Osteocyte (in vitro differentiated cells): Measurements from ENCODE around the gene SETD7. TPM values are rescaled to one million over a fixed set of nuclear protein-coding genes. Genes with fewer than 3 reads are reported as not detected.

Experiments used
- DNase-seq: peaks from one replicate; pipeline ENCODE4 v3.0.0; 2021; ENCODE audit warnings: mixed read lengths; ENCODE audit not compliant: unreplicated experiment; ENCODE audit errors: extremely low spot score
- H3K27ac Mint-ChIP-seq: one replicate; pipeline ENCODE4 v1.8.0; 2021; ENCODE audit warnings: mild to moderate bottlenecking, mixed read lengths; ENCODE audit not compliant: unreplicated experiment
- H3K27me3 Mint-ChIP-seq: one replicate; pipeline ENCODE4 v1.8.0; 2021; ENCODE audit warnings: mixed read lengths; ENCODE audit not compliant: unreplicated experiment
- H3K36me3 Mint-ChIP-seq: one replicate; pipeline ENCODE4 v1.8.0; 2021; ENCODE audit warnings: mixed read lengths; ENCODE audit not compliant: unreplicated experiment
- H3K4me1 Mint-ChIP-seq: one replicate; pipeline ENCODE4 v1.8.0; 2021; ENCODE audit warnings: mixed read lengths; ENCODE audit not compliant: unreplicated experiment
- H3K4me3 Mint-ChIP-seq: one replicate; pipeline ENCODE4 v1.8.0; 2021; ENCODE audit warnings: mild to moderate bottlenecking, moderate library complexity, mixed read lengths; ENCODE audit not compliant: unreplicated experiment
- H3K9me3 Mint-ChIP-seq: one replicate; pipeline ENCODE4 v1.8.0; 2021; ENCODE audit warnings: mixed read lengths; ENCODE audit not compliant: unreplicated experiment
- total RNA-seq: library from RNA; stranded (reverse); gene quantifications from 2 replicates; pipeline ENCODE4 v1.2.1, GENCODE V29; 2021
- TF ChIP-seq, protein P1 (sequence below): fragments of 200-600 bp; sonication (generic); IDR thresholded peaks from 2 replicates; pipeline ENCODE4 v1.5.0; 2021; ENCODE audit warnings: antibody characterized with exemption, mild to moderate bottlenecking, moderate library complexity

Gene SETD7
- total RNA-seq, 1 donor from 2014 or later, result 44.2 TPM

DNA sequence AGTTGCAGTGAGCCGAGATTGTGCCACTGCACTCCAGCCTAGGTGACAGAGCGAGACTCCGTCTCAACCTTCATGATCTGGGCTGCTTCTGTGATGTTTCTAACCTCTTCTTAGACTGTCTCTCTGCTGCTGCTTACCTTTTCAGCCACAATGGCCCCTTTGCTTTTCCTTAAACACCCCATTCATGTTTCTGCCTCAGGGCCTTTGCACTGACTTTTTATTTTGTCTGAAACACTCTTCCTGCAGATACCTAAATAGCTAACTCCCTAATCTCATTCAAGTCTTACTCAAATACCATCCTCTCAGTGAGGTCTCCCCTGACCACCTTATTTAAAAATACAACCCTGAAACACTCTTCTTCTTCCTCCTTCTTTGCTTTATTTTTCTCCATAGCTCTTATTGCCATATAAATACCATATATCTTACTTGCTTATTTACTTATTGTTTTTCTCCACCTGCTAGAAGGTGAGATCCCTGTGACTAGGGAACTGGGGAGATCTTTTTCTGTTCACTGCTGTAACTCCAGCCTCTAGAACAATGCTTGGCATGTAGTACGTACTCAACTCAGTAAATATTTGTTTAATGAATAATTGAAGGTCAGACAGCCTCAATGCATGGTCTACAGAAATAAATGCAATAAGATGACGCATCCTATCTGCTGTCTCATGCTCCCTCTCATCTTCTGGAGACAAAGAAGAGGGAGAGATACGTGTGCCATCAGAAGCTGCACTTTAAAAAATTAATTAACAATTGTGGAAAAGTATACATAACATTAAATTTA lies 43.8 kb upstream of the SETD7 start:
- Mint-ChIP-seq H3K27ac (no peak overlapping the region), H3K4me1 (peaks cover 15% of the 10 kb centered on the region), H3K9me3 (peaks cover 5% of the 10 kb centered on the region), H3K4me3 (no peak overlapping the region), H3K36me3 (no peaks in the 10 kb centered on the region), H3K27me3 (peaks cover 3% of the 10 kb centered on the region)
- DNase-seq, result no peak
- TF ChIP-seq, protein P1, sequence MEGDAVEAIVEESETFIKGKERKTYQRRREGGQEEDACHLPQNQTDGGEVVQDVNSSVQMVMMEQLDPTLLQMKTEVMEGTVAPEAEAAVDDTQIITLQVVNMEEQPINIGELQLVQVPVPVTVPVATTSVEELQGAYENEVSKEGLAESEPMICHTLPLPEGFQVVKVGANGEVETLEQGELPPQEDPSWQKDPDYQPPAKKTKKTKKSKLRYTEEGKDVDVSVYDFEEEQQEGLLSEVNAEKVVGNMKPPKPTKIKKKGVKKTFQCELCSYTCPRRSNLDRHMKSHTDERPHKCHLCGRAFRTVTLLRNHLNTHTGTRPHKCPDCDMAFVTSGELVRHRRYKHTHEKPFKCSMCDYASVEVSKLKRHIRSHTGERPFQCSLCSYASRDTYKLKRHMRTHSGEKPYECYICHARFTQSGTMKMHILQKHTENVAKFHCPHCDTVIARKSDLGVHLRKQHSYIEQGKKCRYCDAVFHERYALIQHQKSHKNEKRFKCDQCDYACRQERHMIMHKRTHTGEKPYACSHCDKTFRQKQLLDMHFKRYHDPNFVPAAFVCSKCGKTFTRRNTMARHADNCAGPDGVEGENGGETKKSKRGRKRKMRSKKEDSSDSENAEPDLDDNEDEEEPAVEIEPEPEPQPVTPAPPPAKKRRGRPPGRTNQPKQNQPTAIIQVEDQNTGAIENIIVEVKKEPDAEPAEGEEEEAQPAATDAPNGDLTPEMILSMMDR, result no peak

DNA sequence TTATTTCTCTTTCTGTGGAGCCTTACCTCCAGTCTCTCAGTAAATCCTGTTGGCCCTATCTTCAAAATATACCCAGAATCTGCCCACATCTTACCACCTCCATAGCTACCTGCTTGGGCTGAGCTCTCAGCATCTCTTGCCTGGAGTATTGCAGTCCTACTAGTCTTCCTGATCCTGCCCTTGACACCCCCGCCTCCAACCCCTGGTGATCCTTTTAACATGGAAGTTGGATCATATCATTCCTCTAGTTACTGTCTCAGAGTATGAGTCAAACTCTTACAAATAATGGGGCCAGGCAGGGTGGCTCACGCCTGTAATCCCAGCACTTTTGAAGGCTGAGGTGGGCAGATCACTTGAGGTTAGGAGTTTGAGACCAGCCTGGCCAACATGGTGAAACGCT lies 43.1 kb upstream of the SETD7 start:
- DNase-seq, result no peak
- Mint-ChIP-seq H3K36me3 (no peaks in the 10 kb centered on the region), H3K27me3 (peaks cover 3% of the 10 kb centered on the region), H3K27ac (no peak overlapping the region), H3K9me3 (peaks cover 5% of the 10 kb centered on the region), H3K4me1 (peaks cover 15% of the 10 kb centered on the region), H3K4me3 (no peak overlapping the region)
- TF ChIP-seq, protein P1, result no peak

DNA sequence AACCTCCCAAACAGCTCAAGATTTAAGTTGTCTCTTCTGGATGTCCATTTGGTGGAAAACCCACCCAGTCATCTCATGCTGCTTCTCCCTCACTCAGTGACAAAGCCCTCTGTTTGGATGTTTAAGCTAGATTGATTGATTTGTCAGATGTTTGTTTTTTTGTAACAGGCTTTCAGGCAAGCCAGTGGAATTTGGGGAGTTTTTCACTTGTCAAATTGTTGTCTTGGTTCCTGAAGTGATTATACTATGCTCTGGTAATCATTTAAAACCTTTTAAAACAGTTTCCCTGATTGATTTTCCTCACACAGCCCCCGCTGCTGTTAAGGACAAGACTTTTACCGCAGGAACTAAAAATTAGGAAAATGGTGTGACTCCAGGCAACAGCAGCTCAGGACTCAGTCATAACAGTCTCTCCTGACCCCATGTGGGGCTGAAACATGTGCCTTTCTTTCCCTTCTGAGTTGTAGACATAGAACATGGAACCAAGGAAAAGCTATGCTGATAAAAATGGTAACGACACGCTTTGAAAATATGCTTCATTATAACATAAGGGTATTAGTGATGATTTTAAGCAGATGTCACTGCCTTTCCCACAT lies 40.8 kb upstream of the SETD7 start:
- no peak overlapping the region for H3K27ac Mint-ChIP-seq
- TF ChIP-seq, protein P1, result no peak
- H3K4me1 Mint-ChIP-seq, result peaks cover 15% of the 10 kb centered on the region
- no peaks in the 10 kb centered on the region for H3K36me3 Mint-ChIP-seq
- H3K4me3 Mint-ChIP-seq, result no peak overlapping the region
- peaks cover 7% of the 10 kb centered on the region for H3K27me3 Mint-ChIP-seq
- no peak for DNase-seq
- H3K9me3 Mint-ChIP-seq, result peaks cover 5% of the 10 kb centered on the region

DNA sequence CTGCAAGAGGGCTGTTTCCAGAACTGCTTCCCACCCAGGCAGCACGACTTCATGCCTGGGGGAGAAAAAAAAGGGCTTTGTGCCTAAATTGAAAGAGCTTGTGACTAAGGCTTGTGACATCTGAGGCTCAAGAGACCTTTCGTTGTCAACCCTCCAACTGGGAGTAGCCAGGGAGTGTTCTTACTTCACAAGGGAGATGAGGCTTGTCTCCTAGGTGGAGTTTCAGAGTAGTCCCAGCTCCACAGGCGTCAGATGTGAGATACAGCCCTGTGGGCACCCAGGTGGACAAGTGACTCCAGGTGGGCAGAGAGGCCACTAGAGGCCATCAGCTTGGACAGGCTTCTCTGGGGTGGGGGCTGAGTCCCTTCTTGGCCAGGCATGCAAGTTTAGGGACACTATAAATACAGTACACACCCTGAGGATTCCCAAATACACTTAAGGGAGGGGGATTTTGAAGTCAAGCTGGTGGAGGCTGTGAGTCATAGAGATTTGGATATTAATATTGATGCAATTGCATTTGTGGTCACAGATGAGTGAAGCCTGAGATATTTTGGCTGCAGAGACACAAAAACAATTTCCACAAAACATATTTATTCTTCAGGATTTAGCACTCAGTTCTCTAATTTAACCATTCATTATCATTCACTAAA lies 40.1 kb upstream of the SETD7 start:
- TF ChIP-seq, protein P1, result no peak
- H3K4me3 Mint-ChIP-seq, result no peak overlapping the region
- H3K9me3 Mint-ChIP-seq, result peaks cover 5% of the 10 kb centered on the region
- peaks cover 15% of the 10 kb centered on the region for H3K4me1 Mint-ChIP-seq
- H3K27ac Mint-ChIP-seq, result no peak overlapping the region
- H3K27me3 Mint-ChIP-seq, result peaks cover 7% of the 10 kb centered on the region
- no peaks in the 10 kb centered on the region for H3K36me3 Mint-ChIP-seq
- no peak for DNase-seq

DNA sequence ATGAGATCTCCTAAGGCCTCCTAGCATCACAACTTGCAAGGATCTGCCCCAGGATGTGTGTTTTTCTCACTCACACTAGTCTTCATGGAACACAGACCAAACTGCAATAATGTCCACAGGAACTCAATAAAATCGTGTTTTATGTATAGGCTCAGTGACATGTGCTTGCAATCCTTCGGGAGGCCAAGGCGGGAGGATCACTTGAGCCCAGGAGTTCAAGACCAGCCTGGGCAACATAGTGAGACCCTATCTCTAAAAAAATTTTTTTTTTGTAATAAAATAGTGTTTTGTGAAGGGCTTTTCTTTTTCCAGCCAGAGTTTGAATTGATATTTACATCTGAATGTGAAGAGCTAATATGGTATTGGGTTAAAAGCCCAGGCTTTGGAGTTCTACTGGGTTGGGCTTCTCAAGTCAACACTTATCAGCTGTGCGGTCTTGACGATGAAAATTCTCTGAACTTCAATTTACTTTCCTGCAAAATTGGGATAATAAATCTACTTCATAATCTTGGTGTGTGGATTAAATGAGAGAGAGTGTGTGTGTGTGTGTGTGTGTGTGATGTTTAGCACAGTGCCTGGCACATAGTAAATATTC lies 38.7 kb upstream of the SETD7 start:
- H3K36me3 Mint-ChIP-seq, result no peaks in the 10 kb centered on the region
- peaks cover 15% of the 10 kb centered on the region for H3K4me1 Mint-ChIP-seq
- no peak for DNase-seq
- H3K27me3 Mint-ChIP-seq, result peaks cover 7% of the 10 kb centered on the region
- H3K9me3 Mint-ChIP-seq, result peaks cover 2% of the 10 kb centered on the region
- no peak overlapping the region for H3K4me3 Mint-ChIP-seq
- TF ChIP-seq, protein P1, result no peak
- no peak overlapping the region for H3K27ac Mint-ChIP-seq
